SK-N-MC (cell line): Measurements from ENCODE around the gene ATAD3C.

Experiments used
- EZH2 ChIP-seq: fragments of 200-600 bp; sonication (generic); IDR thresholded peaks from one replicate; pipeline ENCODE4 v1.6.1; 2017; ENCODE audit warnings: antibody characterized with exemption
- FOXP2 ChIP-seq: optimal IDR thresholded peaks from 2 replicates; pipeline ENCODE3; 2011; ENCODE audit warnings: mild to moderate bottlenecking, moderate library complexity; ENCODE audit not compliant: insufficient read depth; ENCODE audit errors: extremely low read length, control extremely low read depth
- POLR2AphosphoS5 ChIP-seq: IDR thresholded peaks from 2 replicates; pipeline ENCODE4 v1.6.1; 2012; ENCODE audit warnings: mild to moderate bottlenecking, low read depth, low read length, borderline replicate concordance

- TF ChIP-seq EZH2 (no peak), POLR2AphosphoS5 (no peak), FOXP2 (no peak)
Observed at GRCh38 chr1:1483714-1484113, 34.2 kb downstream of the ATAD3C start.
